GM12873 (cell line): ENCODE data around the gene GCK.
A peak's percentile ranks its signal among the peaks of the same experiment; 100 is the strongest.

Experiments
- TF ChIP-seq, protein P1 (sequence below): IDR thresholded peaks from 2 replicates; pipeline ENCODE4 v1.5.1; 2012; ENCODE audit warnings: low read depth, mild to moderate bottlenecking, moderate library complexity, low read length, control low read depth; ENCODE audit not compliant: insufficient read depth; ENCODE audit errors: missing control alignments

GCK gene

GRCh38 chr7:44112997-44113763, 76.1 kb downstream of the GCK start:
- TF ChIP-seq, protein P1, sequence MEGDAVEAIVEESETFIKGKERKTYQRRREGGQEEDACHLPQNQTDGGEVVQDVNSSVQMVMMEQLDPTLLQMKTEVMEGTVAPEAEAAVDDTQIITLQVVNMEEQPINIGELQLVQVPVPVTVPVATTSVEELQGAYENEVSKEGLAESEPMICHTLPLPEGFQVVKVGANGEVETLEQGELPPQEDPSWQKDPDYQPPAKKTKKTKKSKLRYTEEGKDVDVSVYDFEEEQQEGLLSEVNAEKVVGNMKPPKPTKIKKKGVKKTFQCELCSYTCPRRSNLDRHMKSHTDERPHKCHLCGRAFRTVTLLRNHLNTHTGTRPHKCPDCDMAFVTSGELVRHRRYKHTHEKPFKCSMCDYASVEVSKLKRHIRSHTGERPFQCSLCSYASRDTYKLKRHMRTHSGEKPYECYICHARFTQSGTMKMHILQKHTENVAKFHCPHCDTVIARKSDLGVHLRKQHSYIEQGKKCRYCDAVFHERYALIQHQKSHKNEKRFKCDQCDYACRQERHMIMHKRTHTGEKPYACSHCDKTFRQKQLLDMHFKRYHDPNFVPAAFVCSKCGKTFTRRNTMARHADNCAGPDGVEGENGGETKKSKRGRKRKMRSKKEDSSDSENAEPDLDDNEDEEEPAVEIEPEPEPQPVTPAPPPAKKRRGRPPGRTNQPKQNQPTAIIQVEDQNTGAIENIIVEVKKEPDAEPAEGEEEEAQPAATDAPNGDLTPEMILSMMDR: no peak

GRCh38 chr7:44112231-44112996, 76.8 kb downstream of the GCK start:
- TF ChIP-seq, protein P1: no peak

DNA sequence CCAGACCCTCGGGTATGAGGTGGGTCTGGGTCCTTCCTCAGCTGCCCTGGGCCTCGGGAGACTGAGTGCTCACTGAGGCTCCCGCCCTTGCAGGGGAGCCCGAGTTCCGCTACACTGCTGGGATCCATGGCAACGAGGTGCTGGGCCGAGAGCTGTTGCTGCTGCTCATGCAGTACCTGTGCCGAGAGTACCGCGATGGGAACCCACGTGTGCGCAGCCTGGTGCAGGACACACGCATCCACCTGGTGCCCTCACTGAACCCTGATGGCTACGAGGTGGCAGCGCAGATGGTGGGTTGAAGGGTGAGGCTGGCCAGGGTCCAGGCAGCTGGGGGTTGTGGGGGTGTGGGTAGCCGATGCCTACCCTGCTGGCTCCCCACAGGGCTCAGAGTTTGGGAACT, 77.5 kb downstream of the GCK start:
- TF ChIP-seq, protein P1: no peak

DNA sequence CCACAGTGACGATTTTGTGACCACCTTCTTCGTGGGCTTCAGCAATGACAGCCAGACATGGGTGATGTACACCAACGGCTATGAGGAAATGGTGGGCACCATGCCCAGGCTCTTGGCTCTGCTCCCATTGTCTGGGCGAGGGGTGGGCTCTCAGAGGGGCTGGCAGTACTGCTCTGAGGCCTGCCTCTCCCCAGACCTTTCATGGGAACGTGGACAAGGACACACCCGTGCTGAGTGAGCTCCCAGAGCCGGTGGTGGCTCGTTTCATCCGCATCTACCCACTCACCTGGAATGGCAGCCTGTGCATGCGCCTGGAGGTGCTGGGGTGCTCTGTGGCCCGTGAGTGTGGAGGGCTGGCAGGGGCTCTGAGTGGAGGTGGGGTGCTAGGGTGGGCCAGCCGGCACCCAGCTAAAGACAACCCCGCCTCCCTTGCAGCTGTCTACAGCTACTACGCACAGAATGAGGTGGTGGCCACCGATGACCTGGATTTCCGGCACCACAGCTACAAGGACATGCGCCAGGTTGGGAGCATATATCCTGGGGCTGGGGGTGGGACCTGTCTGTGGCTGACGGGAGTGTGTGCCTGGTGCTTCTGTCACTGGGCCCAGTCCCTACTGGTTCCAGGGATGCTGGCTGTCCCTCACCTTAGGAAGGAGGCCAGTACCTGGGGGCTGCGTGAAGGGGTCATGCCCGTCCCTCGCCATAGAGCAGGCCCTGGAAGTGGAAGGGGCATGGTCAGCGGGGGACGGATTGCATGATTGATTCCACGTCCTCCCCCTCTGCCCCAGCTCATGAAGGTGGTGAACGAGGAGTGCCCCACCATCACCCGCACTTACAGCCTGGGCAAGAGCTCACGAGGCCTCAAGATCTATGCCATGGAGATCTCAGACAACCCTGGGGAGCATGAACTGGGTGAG, 78.3 kb downstream of the GCK start:
- TF ChIP-seq, protein P1: no peak

- TF ChIP-seq, protein P1: no peak
These were observed 79.2 kb downstream of the GCK start for GRCh38 chr7:44109991-44110390.

- TF ChIP-seq, protein P1: peak; percentile 33
These were observed 80.2 kb downstream of the GCK start for GRCh38 chr7:44108768-44109750.
